Astrocyte (in vitro differentiated cells and primary cell): Measurements from ENCODE around the gene NAV1. TPM values are rescaled to one million over a fixed set of nuclear protein-coding genes. Genes with fewer than 3 reads are reported as not detected.
A peak's percentile ranks its signal among the peaks of the same experiment; 100 is the strongest.

Source experiments
- DNase-seq: peaks from one replicate; pipeline ENCODE4 v3.0.0-alpha.2; 2010; ENCODE audit warnings: low read depth
- FAIRE-seq: peaks from 2 replicates; lab custom pipeline; 2011; peaks lifted over from hg19 to GRCh38; lab: Jason Lieb, UNC
- H2AFZ ChIP-seq: 2 replicates; pipeline ENCODE4 v1.6.0; 2012; ENCODE audit warnings: low read depth, low read length, inconsistent platforms
- H3K27ac ChIP-seq: 2 replicates; pipeline ENCODE4 v1.5.1; 2011; ENCODE audit warnings: low read depth, low read length, inconsistent platforms
- H3K27me3 ChIP-seq: 2 replicates; pipeline ENCODE4 v1.6.0; 2011; ENCODE audit warnings: low read length, inconsistent platforms; ENCODE audit not compliant: insufficient read depth
- H3K36me3 ChIP-seq: 2 replicates; pipeline ENCODE4 v1.5.1; 2011; ENCODE audit warnings: low read length, inconsistent platforms; ENCODE audit not compliant: insufficient read depth
- H3K4me1 ChIP-seq: 2 replicates; pipeline ENCODE4 v1.5.1; 2011; ENCODE audit warnings: low read length, inconsistent platforms; ENCODE audit not compliant: insufficient read depth
- H3K4me2 ChIP-seq: 2 replicates; pipeline ENCODE4 v1.6.0; 2012; ENCODE audit warnings: low read length, inconsistent platforms
- H3K4me3 ChIP-seq: 2 replicates; pipeline ENCODE4 v1.5.1; 2011; ENCODE audit warnings: low read depth, mild to moderate bottlenecking, low read length, inconsistent platforms; ENCODE audit not compliant: insufficient read depth
- H3K79me2 ChIP-seq: 2 replicates; pipeline ENCODE4 v1.6.0; 2012; ENCODE audit warnings: mild to moderate bottlenecking, low read length, inconsistent platforms; ENCODE audit not compliant: insufficient read depth
- H3K9ac ChIP-seq: 2 replicates; pipeline ENCODE4 v1.6.0; 2012; ENCODE audit warnings: mild to moderate bottlenecking, low read length, inconsistent platforms
- H3K9me3 ChIP-seq: 2 replicates; pipeline ENCODE4 v1.5.1; 2012; ENCODE audit warnings: low read depth, mild to moderate bottlenecking, low read length, inconsistent platforms; ENCODE audit not compliant: insufficient read depth
- H4K20me1 ChIP-seq: 2 replicates; pipeline ENCODE4 v1.6.0; 2012; ENCODE audit warnings: low read length, inconsistent platforms; ENCODE audit not compliant: insufficient read depth
- H3K27ac Mint-ChIP-seq: one replicate; pipeline ENCODE4 v1.8.0; 2021; ENCODE audit warnings: mild to moderate bottlenecking, mixed read lengths; ENCODE audit not compliant: unreplicated experiment
- H3K27me3 Mint-ChIP-seq: one replicate; pipeline ENCODE4 v1.8.0; 2021; ENCODE audit warnings: low read depth, mixed read lengths; ENCODE audit not compliant: unreplicated experiment
- H3K36me3 Mint-ChIP-seq: one replicate; pipeline ENCODE4 v1.8.0; 2021; ENCODE audit warnings: low read depth, mixed read lengths; ENCODE audit not compliant: unreplicated experiment
- H3K4me1 Mint-ChIP-seq: one replicate; pipeline ENCODE4 v1.8.0; 2021; ENCODE audit warnings: low read depth, mixed read lengths; ENCODE audit not compliant: unreplicated experiment
- H3K4me3 Mint-ChIP-seq: one replicate; pipeline ENCODE4 v1.8.0; 2021; ENCODE audit warnings: mild to moderate bottlenecking, moderate library complexity, mixed read lengths; ENCODE audit not compliant: unreplicated experiment
- H3K9me3 Mint-ChIP-seq: one replicate; pipeline ENCODE4 v1.8.0; 2021; ENCODE audit warnings: mild to moderate bottlenecking, mixed read lengths; ENCODE audit not compliant: unreplicated experiment
- EZH2 ChIP-seq: IDR thresholded peaks from 2 replicates; pipeline ENCODE4 v1.6.1; 2012; ENCODE audit warnings: mild to moderate bottlenecking, low read length, inconsistent platforms; ENCODE audit not compliant: insufficient read depth
- total RNA-seq: library from RNA; stranded (reverse); gene quantifications from 2 replicates; pipeline ENCODE4 v1.2.1, GENCODE V29; 2021
- TF ChIP-seq, protein P1 (sequence below): IDR thresholded peaks from 2 replicates; pipeline ENCODE4 v1.5.1; 2011; ENCODE audit warnings: low read depth, mild to moderate bottlenecking, inconsistent platforms, low read length, moderate library complexity; ENCODE audit not compliant: insufficient read depth

Gene NAV1
- total RNA-seq, 1 donor from 2014 or later = 79.7 TPM

DNA sequence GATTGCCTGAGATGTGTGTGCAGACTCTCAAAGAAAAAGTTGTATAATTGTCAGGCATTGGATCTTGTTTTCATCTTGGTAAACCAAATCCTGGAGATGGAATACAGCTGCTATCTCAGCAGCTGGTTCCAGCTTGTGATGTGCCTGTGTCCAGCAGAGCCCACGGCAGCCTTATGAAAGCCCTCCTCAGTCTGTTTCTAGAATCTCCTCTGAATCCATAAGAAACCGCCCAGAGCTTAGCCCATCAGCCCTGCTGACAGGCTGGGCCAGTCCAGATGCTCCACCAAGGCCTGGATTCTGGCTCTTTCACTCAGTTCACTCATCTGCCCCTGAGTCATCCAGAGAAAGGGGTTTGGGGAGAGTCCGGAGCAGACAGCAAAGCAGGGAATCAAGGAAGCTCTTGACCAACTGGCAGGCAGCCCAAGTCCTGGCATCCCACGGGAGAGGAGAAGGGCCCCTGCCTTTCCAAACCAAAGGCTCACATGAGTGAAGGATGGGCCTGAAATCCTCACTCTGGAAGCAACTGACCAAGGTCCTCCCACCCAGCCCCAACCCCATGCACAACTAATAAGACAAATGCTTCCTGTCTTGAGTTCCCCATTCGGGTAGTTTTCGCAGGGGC, 45.7 kb downstream of the NAV1 start:
- Mint-ChIP-seq H3K4me3 (peak overlapping the region; percentile 52), H3K9me3 (no peaks in the 10 kb centered on the region), H3K27ac (peak overlapping the region; percentile 82), H3K4me1 (peaks cover 44% of the 10 kb centered on the region), H3K36me3 (peaks cover 8% of the 10 kb centered on the region), H3K27me3 (no peaks in the 10 kb centered on the region)
- DNase-seq = peak; percentile 79
- H3K4me2 ChIP-seq = peak overlapping the region; percentile 18
- peak overlapping the region; percentile 5 for H3K27ac ChIP-seq
- no peak for TF ChIP-seq EZH2
- TF ChIP-seq, protein P1, sequence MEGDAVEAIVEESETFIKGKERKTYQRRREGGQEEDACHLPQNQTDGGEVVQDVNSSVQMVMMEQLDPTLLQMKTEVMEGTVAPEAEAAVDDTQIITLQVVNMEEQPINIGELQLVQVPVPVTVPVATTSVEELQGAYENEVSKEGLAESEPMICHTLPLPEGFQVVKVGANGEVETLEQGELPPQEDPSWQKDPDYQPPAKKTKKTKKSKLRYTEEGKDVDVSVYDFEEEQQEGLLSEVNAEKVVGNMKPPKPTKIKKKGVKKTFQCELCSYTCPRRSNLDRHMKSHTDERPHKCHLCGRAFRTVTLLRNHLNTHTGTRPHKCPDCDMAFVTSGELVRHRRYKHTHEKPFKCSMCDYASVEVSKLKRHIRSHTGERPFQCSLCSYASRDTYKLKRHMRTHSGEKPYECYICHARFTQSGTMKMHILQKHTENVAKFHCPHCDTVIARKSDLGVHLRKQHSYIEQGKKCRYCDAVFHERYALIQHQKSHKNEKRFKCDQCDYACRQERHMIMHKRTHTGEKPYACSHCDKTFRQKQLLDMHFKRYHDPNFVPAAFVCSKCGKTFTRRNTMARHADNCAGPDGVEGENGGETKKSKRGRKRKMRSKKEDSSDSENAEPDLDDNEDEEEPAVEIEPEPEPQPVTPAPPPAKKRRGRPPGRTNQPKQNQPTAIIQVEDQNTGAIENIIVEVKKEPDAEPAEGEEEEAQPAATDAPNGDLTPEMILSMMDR = no peak
- no peaks in the 10 kb centered on the region for H3K9me3 ChIP-seq
- FAIRE-seq = no peak
- H3K36me3 ChIP-seq = peaks cover 2% of the 10 kb centered on the region
- no peak overlapping the region for H2AFZ ChIP-seq
- peaks cover 80% of the 10 kb centered on the region for H3K79me2 ChIP-seq
- H3K27me3 ChIP-seq = no peaks in the 10 kb centered on the region
- H3K4me3 ChIP-seq = no peak overlapping the region
- peaks cover 27% of the 10 kb centered on the region for H3K4me1 ChIP-seq
- H3K9ac ChIP-seq = no peak overlapping the region
- H4K20me1 ChIP-seq = peaks cover 37% of the 10 kb centered on the region

DNA sequence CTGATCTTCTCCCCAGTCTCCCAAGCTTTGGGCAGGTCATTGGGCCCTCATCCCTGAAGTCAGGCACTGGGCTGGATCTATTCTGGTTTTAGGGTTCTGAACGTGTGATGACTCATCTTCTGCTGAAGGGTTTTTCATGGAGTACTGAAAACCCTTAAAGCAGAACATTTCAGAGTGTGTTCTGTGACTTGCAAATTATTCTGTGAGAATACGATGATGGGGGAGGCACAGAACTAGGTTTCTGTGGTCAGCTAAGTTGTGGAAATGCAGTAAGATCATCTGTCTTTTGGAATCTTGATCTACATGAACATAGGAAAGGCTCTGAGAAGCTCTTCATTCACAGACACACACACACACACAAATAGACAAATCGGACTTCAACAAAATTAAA, 46.2 kb downstream of the NAV1 start:
- H2AFZ ChIP-seq = no peak overlapping the region
- no peak for FAIRE-seq
- no peak overlapping the region for H3K4me3 ChIP-seq
- peaks cover 44% of the 10 kb centered on the region for H3K4me1 Mint-ChIP-seq
- no peaks in the 10 kb centered on the region for H3K27me3 ChIP-seq
- TF ChIP-seq, protein P1 = no peak
- TF ChIP-seq EZH2 = no peak
- peaks cover 34% of the 10 kb centered on the region for H4K20me1 ChIP-seq
- peaks cover 9% of the 10 kb centered on the region for H3K36me3 Mint-ChIP-seq
- H3K36me3 ChIP-seq = peaks cover 2% of the 10 kb centered on the region
- H3K9me3 ChIP-seq = no peaks in the 10 kb centered on the region
- H3K27ac ChIP-seq = no peak overlapping the region
- H3K9ac ChIP-seq = no peak overlapping the region
- peak overlapping the region; percentile 82 for H3K27ac Mint-ChIP-seq
- peaks cover 78% of the 10 kb centered on the region for H3K79me2 ChIP-seq
- H3K27me3 Mint-ChIP-seq = no peaks in the 10 kb centered on the region
- H3K4me1 ChIP-seq = peaks cover 27% of the 10 kb centered on the region
- DNase-seq = peak; percentile 67
- no peak overlapping the region for H3K4me3 Mint-ChIP-seq
- H3K9me3 Mint-ChIP-seq = no peaks in the 10 kb centered on the region
- H3K4me2 ChIP-seq = peak overlapping the region; percentile 18

DNA sequence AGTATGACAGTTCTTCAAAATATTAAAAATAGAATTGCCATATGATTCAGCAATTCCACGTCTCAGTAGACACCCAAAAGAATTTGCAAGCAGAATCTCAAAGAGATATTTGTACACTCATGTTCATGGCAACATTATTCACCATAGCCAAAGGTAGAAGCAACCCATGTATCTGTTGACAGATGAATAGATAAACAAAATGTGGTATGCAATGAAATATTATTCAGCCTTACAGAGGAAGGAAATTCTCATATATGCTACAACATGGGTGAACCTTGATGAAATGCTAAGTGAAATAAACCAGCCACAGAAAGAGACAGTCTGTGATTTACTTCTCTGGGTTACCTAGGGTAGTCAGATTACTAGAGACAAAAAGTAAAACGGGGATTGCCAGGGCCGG, 47.0 kb downstream of the NAV1 start:
- peaks cover 27% of the 10 kb centered on the region for H3K4me1 ChIP-seq
- no peak overlapping the region for H2AFZ ChIP-seq
- peaks cover 44% of the 10 kb centered on the region for H3K4me1 Mint-ChIP-seq

More for the DNA sequence above, 47.0 kb downstream of the NAV1 start:
- H3K36me3 ChIP-seq = peaks cover 6% of the 10 kb centered on the region
- no peaks in the 10 kb centered on the region for H3K27me3 ChIP-seq
- Mint-ChIP-seq H3K9me3 (no peaks in the 10 kb centered on the region), H3K4me3 (no peak overlapping the region), H3K27me3 (peaks cover 3% of the 10 kb centered on the region), H3K36me3 (peaks cover 15% of the 10 kb centered on the region), H3K27ac (peak overlapping the region; percentile 81)
- H3K4me2 ChIP-seq = no peak overlapping the region
- peaks cover 38% of the 10 kb centered on the region for H4K20me1 ChIP-seq
- no peak for TF ChIP-seq EZH2
- TF ChIP-seq, protein P1 = no peak
- no peak overlapping the region for H3K4me3 ChIP-seq
- FAIRE-seq (no peak), DNase-seq (no peak)
- no peaks in the 10 kb centered on the region for H3K9me3 ChIP-seq
- H3K79me2 ChIP-seq = peaks cover 77% of the 10 kb centered on the region
- no peak overlapping the region for H3K9ac ChIP-seq
- no peak overlapping the region for H3K27ac ChIP-seq
